Fibroblast of lung (primary cell): ENCODE data around the gene ADAMTSL1. TPM values are rescaled to one million over a fixed set of nuclear protein-coding genes. Genes with fewer than 3 reads are reported as not detected.
A peak's percentile ranks its signal among the peaks of the same experiment; 100 is the strongest.

Experiments
- DNase-seq, 2 donors: peaks; one replicate each; pipeline versions ENCODE4 v3.0.0 to v3.0.0-alpha.2; 2010; ENCODE audit warnings: low read depth in 2 of 2
- H2AFZ ChIP-seq: 2 replicates; pipeline ENCODE4 v1.5.1; 2012; ENCODE audit warnings: low read length, control low read depth, inconsistent platforms
- H3K27ac ChIP-seq: 2 replicates; pipeline ENCODE4 v1.5.1; 2011; ENCODE audit warnings: low read length, control low read depth; ENCODE audit not compliant: insufficient read depth
- H3K27me3 ChIP-seq: 2 replicates; pipeline ENCODE4 v1.5.1; 2011; ENCODE audit warnings: mild to moderate bottlenecking, low read length; ENCODE audit not compliant: control insufficient read depth, insufficient read depth
- H3K36me3 ChIP-seq: 2 replicates; pipeline ENCODE4 v1.5.1; 2011; ENCODE audit warnings: low read length; ENCODE audit not compliant: control insufficient read depth, insufficient read depth
- H3K4me1 ChIP-seq: 2 replicates; pipeline ENCODE4 v1.5.1; 2011; ENCODE audit warnings: low read length; ENCODE audit not compliant: control insufficient read depth, insufficient read depth; ENCODE audit errors: extremely low read depth
- H3K4me2 ChIP-seq: 2 replicates; pipeline ENCODE4 v1.5.1; 2011; ENCODE audit warnings: low read length, control low read depth; ENCODE audit not compliant: insufficient read depth; ENCODE audit errors: extremely low read depth
- H3K4me3 ChIP-seq, 4 experiments: fragments of 200-600 bp in 1 of 4; sonication (generic) in 1 of 4; replicated peaks in 1 of 4; 2 replicates each; pipeline ENCODE4 v1.5.1; 2011 to 2016; ENCODE audit warnings: low read length in 4 of 4, low read depth in 3 of 4, mild to moderate bottlenecking in 3 of 4, control low read depth in 2 of 4, inconsistent platforms in 1 of 4, mixed read lengths in 1 of 4; ENCODE audit not compliant: insufficient read depth in 1 of 4; ENCODE audit errors: control extremely low read depth in 1 of 4
- H3K79me2 ChIP-seq: 2 replicates; pipeline ENCODE4 v1.5.1; 2012; ENCODE audit warnings: mild to moderate bottlenecking, low read length, inconsistent platforms; ENCODE audit not compliant: control insufficient read depth, insufficient read depth
- H3K9ac ChIP-seq: 2 replicates; pipeline ENCODE4 v1.5.1; 2011; ENCODE audit warnings: mild to moderate bottlenecking, low read length, control low read depth; ENCODE audit not compliant: insufficient read depth
- H3K9me3 ChIP-seq: 2 replicates; pipeline ENCODE4 v1.5.1; 2012; ENCODE audit warnings: low read depth, low read length; ENCODE audit not compliant: control insufficient read depth, insufficient read depth
- H4K20me1 ChIP-seq: 2 replicates; pipeline ENCODE4 v1.5.1; 2011; ENCODE audit warnings: low read length; ENCODE audit not compliant: control insufficient read depth, insufficient read depth; ENCODE audit errors: extremely low read depth
- EZH2 ChIP-seq: IDR thresholded peaks from 2 replicates; pipeline ENCODE4 v1.5.1; 2012; ENCODE audit warnings: low read length, control low read depth, mild to moderate bottlenecking; ENCODE audit errors: missing control alignments
- polyA plus RNA-seq, 2 donors: library from polyadenylated mRNA; depleted of rRNA in 1 of 2; stranded (reverse) in 1 of 2; unstranded in 1 of 2; fragments of >200 nt; gene quantifications; 2 replicates each; pipeline ENCODE4 v1.2.1, GENCODE V29; 2011 to 2012; ENCODE audit warnings: missing spikeins in 1 of 2
- total RNA-seq: library from RNA; depleted of rRNA; stranded (reverse); fragments of >200 nt; gene quantifications from 2 replicates; pipeline ENCODE4 v1.2.1, GENCODE V29; 2014
- TF ChIP-seq, protein P1 (sequence below), 2 donors: IDR thresholded peaks in 1 of 2; conservative IDR thresholded peaks in 1 of 2; 1 replicate in 1 of 2; 2 replicates in 1 of 2; pipeline ENCODE4 v1.5.1; 2011 to 2012; ENCODE audit warnings: low read length in 2 of 2, control low read depth in 1 of 2, inconsistent platforms in 1 of 2, low read depth in 1 of 2, mild to moderate bottlenecking in 1 of 2

The ADAMTSL1 gene
- total and polyA plus RNA-seq, 2 donors (not counting 1 experiment from before 2014, with no cell fraction given): 19.3 to 27.9 TPM

- Histone ChIP-seq H4K20me1 (no peaks in the 10 kb centered on the region), H3K9me3 (no peaks in the 10 kb centered on the region), H3K4me1 (peaks cover 9% of the 10 kb centered on the region), H3K4me3 (no peak overlapping the region), H3K9ac (no peak overlapping the region), H3K36me3 (peaks cover 2% of the 10 kb centered on the region), H3K27ac (peak overlapping the region; percentile 6), H2AFZ (no peak overlapping the region), H3K79me2 (no peaks in the 10 kb centered on the region), H3K4me2 (peak overlapping the region; percentile 30), H3K27me3 (no peaks in the 10 kb centered on the region)
- TF ChIP-seq, protein P1, sequence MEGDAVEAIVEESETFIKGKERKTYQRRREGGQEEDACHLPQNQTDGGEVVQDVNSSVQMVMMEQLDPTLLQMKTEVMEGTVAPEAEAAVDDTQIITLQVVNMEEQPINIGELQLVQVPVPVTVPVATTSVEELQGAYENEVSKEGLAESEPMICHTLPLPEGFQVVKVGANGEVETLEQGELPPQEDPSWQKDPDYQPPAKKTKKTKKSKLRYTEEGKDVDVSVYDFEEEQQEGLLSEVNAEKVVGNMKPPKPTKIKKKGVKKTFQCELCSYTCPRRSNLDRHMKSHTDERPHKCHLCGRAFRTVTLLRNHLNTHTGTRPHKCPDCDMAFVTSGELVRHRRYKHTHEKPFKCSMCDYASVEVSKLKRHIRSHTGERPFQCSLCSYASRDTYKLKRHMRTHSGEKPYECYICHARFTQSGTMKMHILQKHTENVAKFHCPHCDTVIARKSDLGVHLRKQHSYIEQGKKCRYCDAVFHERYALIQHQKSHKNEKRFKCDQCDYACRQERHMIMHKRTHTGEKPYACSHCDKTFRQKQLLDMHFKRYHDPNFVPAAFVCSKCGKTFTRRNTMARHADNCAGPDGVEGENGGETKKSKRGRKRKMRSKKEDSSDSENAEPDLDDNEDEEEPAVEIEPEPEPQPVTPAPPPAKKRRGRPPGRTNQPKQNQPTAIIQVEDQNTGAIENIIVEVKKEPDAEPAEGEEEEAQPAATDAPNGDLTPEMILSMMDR (conservative IDR thresholded peaks at IDR 0.05 in 1 of 2, IDR thresholded peaks at IDR 0.05 in 1 of 2; ENCODE audit: low read depth in 1 of 2, low read length in 2 of 2): no peak
- TF ChIP-seq EZH2: no peak
- DNase-seq: no peak
Observed at GRCh38 chr9:18707489-18708205, 233.7 kb downstream of the ADAMTSL1 start.

GRCh38 chr9:18708429-18708828, 234.5 kb downstream of the ADAMTSL1 start:
- Histone ChIP-seq H3K9me3 (no peaks in the 10 kb centered on the region), H3K4me2 (no peak overlapping the region), H3K27me3 (no peaks in the 10 kb centered on the region), H3K9ac (no peak overlapping the region), H2AFZ (no peak overlapping the region), H3K4me1 (peaks cover 9% of the 10 kb centered on the region), H3K79me2 (no peaks in the 10 kb centered on the region), H3K36me3 (peaks cover 2% of the 10 kb centered on the region), H3K27ac (no peak overlapping the region), H4K20me1 (no peaks in the 10 kb centered on the region), H3K4me3 (no peak overlapping the region)
- TF ChIP-seq EZH2: no peak
- TF ChIP-seq, protein P1 (conservative IDR thresholded peaks at IDR 0.05 in 1 of 2, IDR thresholded peaks at IDR 0.05 in 1 of 2; ENCODE audit: low read depth in 1 of 2, low read length in 2 of 2): no peak
- DNase-seq: peak in 1 of 2 donors; percentile 8

- H2AFZ ChIP-seq: no peak overlapping the region
- H4K20me1 ChIP-seq: no peaks in the 10 kb centered on the region
- no peak overlapping the region for H3K27ac ChIP-seq
- no peaks in the 10 kb centered on the region for H3K27me3 ChIP-seq
- no peaks in the 10 kb centered on the region for H3K79me2 ChIP-seq
- TF ChIP-seq EZH2: no peak
- TF ChIP-seq, protein P1 (conservative IDR thresholded peaks at IDR 0.05 in 1 of 2, IDR thresholded peaks at IDR 0.05 in 1 of 2; ENCODE audit: low read depth in 1 of 2, low read length in 2 of 2): no peak
- no peak overlapping the region for H3K4me2 ChIP-seq
- H3K4me3 ChIP-seq: no peak overlapping the region
- no peaks in the 10 kb centered on the region for H3K9me3 ChIP-seq
- peaks cover 9% of the 10 kb centered on the region for H3K4me1 ChIP-seq
- no peak overlapping the region for H3K9ac ChIP-seq
- peak in 1 of 2 donors; percentile 67 for DNase-seq
- H3K36me3 ChIP-seq: peaks cover 2% of the 10 kb centered on the region
Observed at GRCh38 chr9:18710065-18710464, 236.1 kb downstream of the ADAMTSL1 start.
